ENCODE measurements around the gene TANC1.

GRCh38 chr2:159144776-159145614, 176.6 kb downstream of the TANC1 start:
- TF ChIP-seq POLR2AphosphoS5 (IDR thresholded peaks at IDR 0.05; ENCODE audit: insufficient read depth in 1 of 2, low read depth in 1 of 2), result no peak
- no peak for TF ChIP-seq CTCF (IDR thresholded peaks at IDR 0.05)
- TF ChIP-seq POLR2A (IDR thresholded peaks at IDR 0.05), result no peak

Measured in vagina (tissue), 2 donors.